NCI-H1694 (cell line): ENCODE data around the gene C5orf52.
"Not testable (repeated sequence)": the region's sequence is repeated elsewhere in the genome, so short reads cannot be mapped to it uniquely, and the experiment has no call there.

Experiments used
- DNase-seq: peaks from one replicate; lab custom pipeline; 2025; lab: John Stamatoyannopoulos, UW

Gene C5orf52

GRCh38 chr5:157670662-157671591 is at the start of gene C5orf52:
Gene C5orf52, plus strand, starts transcription at chr5:157671533. Its CDS starts 82 bp downstream, at chr5:157671615.
- no peak for DNase-seq

GRCh38 chr5:157624144-157624543 is 47.2 kb upstream of the C5orf52 start:
- no peak for DNase-seq

- DNase-seq, result no peak
Observed at GRCh38 chr5:157626831-157627230, 44.5 kb upstream of the C5orf52 start.

GRCh38 chr5:157630341-157630740 is 41.0 kb upstream of the C5orf52 start:
- DNase-seq, result no peak

GRCh38 chr5:157640406-157641066 is 30.8 kb upstream of the C5orf52 start:
- no peak for DNase-seq

DNA sequence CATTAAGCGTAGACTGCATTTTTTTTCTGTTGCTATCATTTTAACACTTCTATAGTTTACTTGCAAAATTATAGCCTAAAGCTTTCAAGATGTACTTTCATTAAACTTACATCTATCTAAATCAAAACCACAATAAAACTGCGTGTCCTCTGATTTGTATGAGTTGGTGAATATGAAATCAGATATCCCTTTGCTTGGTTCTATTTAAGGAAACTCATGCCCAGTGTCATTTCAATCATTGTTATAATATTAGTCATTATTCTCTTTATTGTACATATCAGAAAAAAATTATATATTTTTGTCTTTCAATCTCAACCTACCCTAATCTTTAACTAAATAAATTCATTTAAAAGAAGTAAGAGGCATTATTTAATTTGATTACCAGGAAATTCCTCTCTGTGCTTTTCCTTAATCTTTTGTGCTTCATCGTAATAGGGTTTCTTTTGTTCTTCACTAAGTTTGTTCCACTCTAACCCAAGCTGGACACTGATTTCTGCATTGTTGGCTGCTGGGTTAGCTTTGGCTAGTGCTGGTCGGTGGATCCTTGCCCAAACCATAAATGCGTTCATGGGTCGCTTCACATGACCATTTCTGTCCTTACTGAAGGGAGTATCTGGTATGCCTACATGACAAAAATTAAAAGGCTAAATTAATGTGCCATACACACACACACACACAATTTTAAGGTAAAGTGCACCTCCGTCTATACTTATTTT is 22.9 kb upstream of the C5orf52 start:
- DNase-seq, result no peak

- DNase-seq, result no peak
Observed at GRCh38 chr5:157649101-157649500, 22.2 kb upstream of the C5orf52 start.

- no peak for DNase-seq
Observed at GRCh38 chr5:157650991-157651611, 20.2 kb upstream of the C5orf52 start.

GRCh38 chr5:157651623-157652376 is 19.5 kb upstream of the C5orf52 start:
- no peak for DNase-seq

- DNase-seq, result no peak
Observed at GRCh38 chr5:157652377-157652692, 19.0 kb upstream of the C5orf52 start, which contains the start of gene SOX30. Gene SOX30, minus strand, starts transcription at chr5:157652438. Its CDS starts 360 bp downstream, at chr5:157652078.

GRCh38 chr5:157657516-157657915 is 13.8 kb upstream of the C5orf52 start:
- DNase-seq, result no peak

DNA sequence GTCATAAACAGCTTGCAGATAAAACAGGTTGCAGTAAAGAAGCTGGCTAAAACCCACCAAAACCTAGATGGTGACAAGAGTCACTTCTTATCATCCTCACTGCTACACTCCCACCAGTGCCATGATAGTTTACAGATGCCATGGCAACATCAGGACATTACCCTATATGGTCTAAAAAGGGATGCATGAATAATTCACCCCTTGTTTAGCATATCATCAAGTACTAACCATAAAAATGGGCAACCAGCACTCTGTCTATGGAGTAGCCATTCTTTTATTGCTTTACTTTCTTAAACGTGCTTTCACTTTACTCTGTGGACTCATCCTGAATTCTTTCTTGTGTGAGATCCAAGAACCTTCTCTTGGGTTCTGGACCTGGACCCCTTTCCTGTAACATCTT is 12.4 kb upstream of the C5orf52 start:
- no peak for DNase-seq

GRCh38 chr5:157659868-157660660 is 11.3 kb upstream of the C5orf52 start:
- no peak for DNase-seq

- no peak for DNase-seq
Observed at GRCh38 chr5:157665467-157666070, 5.8 kb upstream of the C5orf52 start.

DNA sequence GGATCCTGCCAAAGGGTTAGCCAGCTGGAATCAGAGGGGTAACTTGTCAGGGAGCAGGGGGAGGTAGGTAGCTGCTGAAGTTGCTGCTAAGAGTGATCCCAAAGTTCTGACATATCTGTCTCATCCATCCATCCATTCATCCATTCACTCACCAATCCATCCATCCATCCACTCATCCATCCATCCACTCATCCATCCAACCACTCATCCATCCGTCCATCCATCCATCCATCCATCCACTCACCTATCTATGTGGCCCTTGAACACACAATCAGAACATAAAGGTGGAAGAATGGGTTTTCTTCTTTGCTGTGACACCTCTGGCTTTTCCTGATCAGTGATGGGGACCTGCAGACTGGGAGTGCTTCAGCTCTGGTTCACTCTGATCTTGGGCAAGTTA is 3.0 kb upstream of the C5orf52 start:
- no peak for DNase-seq

DNA sequence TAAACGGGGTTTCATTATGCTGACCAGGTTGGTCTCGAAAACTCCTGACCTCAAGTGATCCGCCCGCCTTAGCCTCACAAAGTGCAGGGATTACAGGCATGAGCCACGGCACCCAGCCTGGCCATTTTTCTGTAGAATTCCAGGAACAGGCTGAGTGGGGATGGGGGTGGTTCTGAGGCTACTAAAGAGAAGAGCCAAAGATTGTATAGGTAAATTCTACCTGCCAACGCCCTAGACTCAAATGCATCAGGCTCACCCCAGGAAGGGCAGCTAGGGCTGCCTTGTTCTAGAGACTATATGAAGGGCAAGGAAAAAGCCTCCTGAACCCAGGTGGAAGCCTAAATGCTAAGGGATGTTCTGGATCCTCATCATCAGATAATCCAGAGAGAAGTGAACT is 1.6 kb upstream of the C5orf52 start:
- DNase-seq, result no peak

DNA sequence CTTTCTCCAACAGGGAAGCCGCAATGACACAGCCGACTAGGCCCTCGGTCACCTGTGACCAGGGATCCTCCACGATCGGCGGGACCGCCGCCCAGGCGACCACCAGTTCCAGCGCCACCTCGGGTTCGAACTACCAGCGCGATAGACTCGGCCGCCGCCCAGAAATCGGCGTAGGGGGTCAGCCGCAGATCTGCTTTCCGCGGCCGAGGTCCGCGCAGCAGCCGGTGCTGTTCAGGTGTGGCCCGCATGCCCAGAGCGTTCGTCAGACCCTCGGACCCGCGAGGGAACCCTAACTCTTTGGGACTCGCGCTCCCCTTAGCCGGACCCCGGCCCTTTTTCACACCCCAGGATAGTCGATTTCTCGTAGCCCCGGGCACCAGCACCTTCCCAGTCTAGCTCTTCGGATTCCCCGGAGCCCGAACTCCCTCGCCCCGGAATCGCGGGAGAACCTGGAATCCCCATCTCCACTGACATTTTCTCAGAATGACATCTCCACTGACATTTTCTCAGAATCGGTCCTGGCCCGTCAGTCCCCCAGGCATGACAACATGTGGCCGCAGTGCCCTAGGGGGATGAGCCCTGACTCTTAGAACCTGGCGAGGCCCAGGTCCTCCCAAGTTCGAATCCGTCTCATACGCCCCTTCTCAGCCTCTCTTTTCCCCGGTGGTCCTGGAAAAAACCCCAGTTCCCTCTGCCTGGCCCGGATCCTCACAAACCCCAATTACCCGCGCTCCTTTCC is 428 bp downstream of the C5orf52 start:
- no peak for DNase-seq

DNA sequence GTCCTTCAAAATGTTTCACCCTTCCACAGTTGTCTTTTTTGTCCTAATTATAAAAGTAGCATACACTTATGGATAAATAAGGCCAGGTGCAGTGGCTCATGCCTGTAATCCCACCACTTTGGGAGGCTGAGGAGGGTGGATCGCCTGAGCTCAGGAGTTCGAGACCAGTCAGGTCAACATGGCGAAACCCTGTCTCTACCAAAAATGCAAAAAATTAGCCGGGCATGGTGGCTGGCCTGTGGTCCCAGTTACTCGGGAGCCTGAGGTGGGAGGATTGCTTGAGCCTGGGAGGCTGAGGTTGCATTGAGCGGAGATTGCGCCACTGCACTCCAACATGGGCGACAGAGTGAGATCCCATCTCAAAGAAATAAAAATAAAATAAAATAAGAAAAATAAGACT is 1.6 kb downstream of the C5orf52 start:
- DNase-seq, result no peak

- DNase-seq, result not testable (repeated sequence)
Observed at GRCh38 chr5:157674351-157674750, 3.0 kb downstream of the C5orf52 start.
